GM12873 (cell line): ENCODE measurements around the gene ACAA2.

Experiments used
- CTCF ChIP-seq: IDR thresholded peaks from 2 replicates; pipeline ENCODE4 v1.5.1; 2012; ENCODE audit warnings: low read depth, mild to moderate bottlenecking, moderate library complexity, low read length, control low read depth; ENCODE audit not compliant: insufficient read depth; ENCODE audit errors: missing control alignments

Gene ACAA2

DNA sequence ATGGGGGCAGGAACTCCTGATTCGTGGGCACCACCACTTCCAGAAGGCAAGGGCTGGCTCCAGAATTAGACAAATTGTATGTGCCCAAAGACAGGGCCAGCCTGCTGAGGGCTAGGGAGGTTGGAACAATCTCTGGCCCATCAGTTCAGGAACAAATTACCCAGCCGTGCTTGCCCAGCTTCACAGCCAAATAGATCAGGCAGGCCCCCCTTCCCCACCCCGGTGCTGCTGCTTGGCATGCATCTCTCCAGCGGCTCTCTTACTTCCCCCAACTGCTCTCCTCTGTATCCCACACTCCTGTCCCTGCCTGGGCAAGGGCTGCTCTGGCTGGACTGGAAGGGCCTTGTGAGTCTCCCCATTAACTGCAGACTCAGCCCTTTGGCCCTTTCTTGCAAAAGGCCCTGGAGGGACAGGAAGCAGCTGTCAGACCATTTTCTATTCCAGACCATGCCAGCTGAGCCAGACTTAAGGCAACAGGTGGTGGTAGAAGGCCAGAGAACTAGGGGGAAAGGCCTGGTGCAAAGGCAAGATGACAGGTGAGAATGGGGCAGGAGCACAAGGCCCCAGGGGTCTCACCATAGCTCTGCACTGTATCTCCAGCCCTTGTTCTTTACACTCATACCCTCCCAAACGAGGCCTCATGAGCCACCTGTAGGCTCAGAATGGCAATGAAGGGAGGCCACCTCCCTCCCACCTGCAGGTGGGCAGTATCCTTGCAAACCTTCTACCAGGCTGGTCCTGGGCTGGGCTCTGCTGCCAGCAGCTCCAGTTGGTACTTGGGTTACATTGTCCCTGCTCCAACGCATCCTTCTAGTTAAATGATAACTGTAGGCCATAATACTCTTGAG lies 30.7 kb upstream of the ACAA2 start:
- no peak for TF ChIP-seq CTCF

GRCh38 chr18:49843131-49843530 lies 29.8 kb upstream of the ACAA2 start:
- no peak for TF ChIP-seq CTCF

- no peak for TF ChIP-seq CTCF
Measured at GRCh38 chr18:49842656-49843055, 29.3 kb upstream of the ACAA2 start.

GRCh38 chr18:49841236-49842217 lies 28.2 kb upstream of the ACAA2 start:
- no peak for TF ChIP-seq CTCF

GRCh38 chr18:49839012-49839411 lies 25.7 kb upstream of the ACAA2 start:
- TF ChIP-seq CTCF = no peak

- no peak for TF ChIP-seq CTCF
Measured at GRCh38 chr18:49838381-49838780, 25.0 kb upstream of the ACAA2 start.

DNA sequence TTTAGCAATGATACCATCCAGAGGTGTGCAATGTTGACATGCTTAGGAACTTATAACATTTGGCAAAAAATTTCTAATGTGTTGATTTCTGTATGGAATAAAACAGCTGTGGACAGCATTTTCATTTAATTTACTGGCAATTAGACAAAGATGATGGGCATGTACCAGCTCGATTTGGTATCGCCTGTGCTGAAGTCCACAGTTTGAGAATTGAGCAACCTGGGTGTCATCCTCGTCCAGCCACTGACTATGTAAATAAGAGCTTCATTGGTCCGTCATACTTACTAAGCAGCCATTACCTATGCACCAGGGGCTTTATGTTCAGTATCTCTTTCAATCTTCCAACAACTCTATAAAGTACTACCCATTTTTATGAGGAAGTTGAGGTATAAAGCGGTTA lies 24.6 kb upstream of the ACAA2 start:
- no peak for TF ChIP-seq CTCF
